Panc1 (cell line): ENCODE data around the gene ADAMTS9. TPM values are rescaled to one million over a fixed set of nuclear protein-coding genes. Genes with fewer than 3 reads are reported as not detected.
A peak's percentile ranks its signal among the peaks of the same experiment; 100 is the strongest.

Experiments
- ATAC-seq: fragments of 200-7000 bp; cut with Tn5 transposase; 2 replicates; pipeline ENCODE4 v1.9.1; 2020; ENCODE audit warnings: mild to moderate bottlenecking, moderate library complexity
- BruUV-seq: library from RNA; stranded (reverse); fragments of 400-500 nt; replicated peaks from 2 replicates; lab custom pipeline; 2021; lab: Mats Ljungman, UMichigan
- CTCF ChIA-PET: fragments of 300-600 bp; sonication (Branson Sonifier 250); formaldehyde crosslinking; loops from one replicate; lab custom pipeline; 2022; ENCODE audit warnings: antibody characterized with exemption; lab: Charles Lee
- POLR2A ChIA-PET: fragments of 300-600 bp; sonication (Branson Sonifier 250); formaldehyde crosslinking; loops from one replicate; lab custom pipeline; 2022; ENCODE audit warnings: antibody characterized with exemption; lab: Charles Lee
- DNase-seq: peaks from one replicate; pipeline ENCODE4 v3.0.0-alpha.2; 2010; ENCODE audit warnings: low read depth, low spot score
- H3K27ac ChIP-seq: 2 replicates; pipeline ENCODE4 v1.5.1; 2011; ENCODE audit warnings: mild to moderate bottlenecking, low read length, inconsistent platforms
- H3K27me3 ChIP-seq: fragments of 200-500 bp; sonication (Bioruptor generic); 2 replicates; pipeline ENCODE4 v1.6.0; 2014; ENCODE audit warnings: low read length, inconsistent platforms; ENCODE audit not compliant: control insufficient read depth, insufficient read depth
- H3K36me3 ChIP-seq: fragments of 200-500 bp; sonication (Bioruptor generic); 2 replicates; pipeline ENCODE4 v1.5.1; 2014; ENCODE audit warnings: inconsistent platforms, mild to moderate bottlenecking, low read length, moderate library complexity; ENCODE audit not compliant: control insufficient read depth, insufficient read depth
- H3K4me1 ChIP-seq: 2 replicates; pipeline ENCODE4 v1.5.1; 2011; ENCODE audit warnings: inconsistent platforms, mild to moderate bottlenecking, low read length, moderate library complexity; ENCODE audit not compliant: control insufficient read depth, insufficient read depth
- H3K4me3 ChIP-seq, 2 experiments: 2 replicates each; pipeline ENCODE4 v1.5.1; 2011 to 2012; ENCODE audit warnings: low read depth in 2 of 2, low read length in 2 of 2, mild to moderate bottlenecking in 2 of 2, inconsistent platforms in 1 of 2, moderate library complexity in 1 of 2
- H3K9me3 ChIP-seq: fragments of 200-500 bp; sonication (Bioruptor generic); 2 replicates; pipeline ENCODE4 v1.5.1; 2014; ENCODE audit warnings: low read depth, mild to moderate bottlenecking, inconsistent platforms, low read length, moderate library complexity; ENCODE audit not compliant: control insufficient read depth, insufficient read depth
- POLR2AphosphoS5 ChIP-seq: IDR thresholded peaks from 2 replicates; pipeline ENCODE4 v1.6.1; 2012; ENCODE audit warnings: mild to moderate bottlenecking, low read depth, low read length, moderate library complexity
- SIN3A ChIP-seq: IDR thresholded peaks from 2 replicates; pipeline ENCODE4 v1.6.1; 2012; ENCODE audit warnings: low read depth, mild to moderate bottlenecking, low read length, moderate library complexity, borderline replicate concordance; ENCODE audit not compliant: insufficient read depth
- TCF7L2 ChIP-seq: IDR thresholded peaks from 2 replicates; pipeline ENCODE4 v1.6.1; 2011; ENCODE audit warnings: mild to moderate bottlenecking, low read depth, low read length, inconsistent platforms
- in situ Hi-C: cut with HindIII; loops from 2 replicates; pipeline ENCODE4 v1.10.0; 2016; ENCODE audit warnings: low sequenced_read_pairs, low pct_unique_long_range_greater_than_20kb
- intact Hi-C: fragments of 100-400 bp; cut with micrococcal nuclease; formaldehyde crosslinking; loops from one replicate; pipeline ENCODE4 v1.10.0; 2022; ENCODE audit not compliant: unreplicated experiment
- total RNA-seq: library from RNA; stranded (reverse); gene quantifications from one replicate; pipeline ENCODE4 v1.2.1, GENCODE V29; 2021; ENCODE audit not compliant: unreplicated experiment
- TF ChIP-seq, protein P1 (sequence below), 2 experiments: IDR thresholded peaks; 2 replicates each; pipeline ENCODE4 v1.6.1; 2011 to 2012; ENCODE audit warnings: low read depth in 2 of 2, control low read depth in 1 of 2, low read length in 1 of 2, mild to moderate bottlenecking in 1 of 2, moderate library complexity in 1 of 2; ENCODE audit not compliant: insufficient read depth in 1 of 2
- TF ChIP-seq, protein P2 (sequence below): fragments of 450-650 bp; IDR thresholded peaks from 2 replicates; pipeline ENCODE4 v1.5.1; 2017; ENCODE audit warnings: mild to moderate bottlenecking

Gene ADAMTS9
- total RNA-seq, 1 experiment from 2014 or later = 0.05 TPM

- H3K27ac ChIP-seq = no peak overlapping the region
- TF ChIP-seq, protein P1, sequence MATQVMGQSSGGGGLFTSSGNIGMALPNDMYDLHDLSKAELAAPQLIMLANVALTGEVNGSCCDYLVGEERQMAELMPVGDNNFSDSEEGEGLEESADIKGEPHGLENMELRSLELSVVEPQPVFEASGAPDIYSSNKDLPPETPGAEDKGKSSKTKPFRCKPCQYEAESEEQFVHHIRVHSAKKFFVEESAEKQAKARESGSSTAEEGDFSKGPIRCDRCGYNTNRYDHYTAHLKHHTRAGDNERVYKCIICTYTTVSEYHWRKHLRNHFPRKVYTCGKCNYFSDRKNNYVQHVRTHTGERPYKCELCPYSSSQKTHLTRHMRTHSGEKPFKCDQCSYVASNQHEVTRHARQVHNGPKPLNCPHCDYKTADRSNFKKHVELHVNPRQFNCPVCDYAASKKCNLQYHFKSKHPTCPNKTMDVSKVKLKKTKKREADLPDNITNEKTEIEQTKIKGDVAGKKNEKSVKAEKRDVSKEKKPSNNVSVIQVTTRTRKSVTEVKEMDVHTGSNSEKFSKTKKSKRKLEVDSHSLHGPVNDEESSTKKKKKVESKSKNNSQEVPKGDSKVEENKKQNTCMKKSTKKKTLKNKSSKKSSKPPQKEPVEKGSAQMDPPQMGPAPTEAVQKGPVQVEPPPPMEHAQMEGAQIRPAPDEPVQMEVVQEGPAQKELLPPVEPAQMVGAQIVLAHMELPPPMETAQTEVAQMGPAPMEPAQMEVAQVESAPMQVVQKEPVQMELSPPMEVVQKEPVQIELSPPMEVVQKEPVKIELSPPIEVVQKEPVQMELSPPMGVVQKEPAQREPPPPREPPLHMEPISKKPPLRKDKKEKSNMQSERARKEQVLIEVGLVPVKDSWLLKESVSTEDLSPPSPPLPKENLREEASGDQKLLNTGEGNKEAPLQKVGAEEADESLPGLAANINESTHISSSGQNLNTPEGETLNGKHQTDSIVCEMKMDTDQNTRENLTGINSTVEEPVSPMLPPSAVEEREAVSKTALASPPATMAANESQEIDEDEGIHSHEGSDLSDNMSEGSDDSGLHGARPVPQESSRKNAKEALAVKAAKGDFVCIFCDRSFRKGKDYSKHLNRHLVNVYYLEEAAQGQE (IDR thresholded peaks at IDR 0.05; ENCODE audit: insufficient read depth in 1 of 2, low read depth in 2 of 2, low read length in 1 of 2) = no peak
- TF ChIP-seq, protein P2, sequence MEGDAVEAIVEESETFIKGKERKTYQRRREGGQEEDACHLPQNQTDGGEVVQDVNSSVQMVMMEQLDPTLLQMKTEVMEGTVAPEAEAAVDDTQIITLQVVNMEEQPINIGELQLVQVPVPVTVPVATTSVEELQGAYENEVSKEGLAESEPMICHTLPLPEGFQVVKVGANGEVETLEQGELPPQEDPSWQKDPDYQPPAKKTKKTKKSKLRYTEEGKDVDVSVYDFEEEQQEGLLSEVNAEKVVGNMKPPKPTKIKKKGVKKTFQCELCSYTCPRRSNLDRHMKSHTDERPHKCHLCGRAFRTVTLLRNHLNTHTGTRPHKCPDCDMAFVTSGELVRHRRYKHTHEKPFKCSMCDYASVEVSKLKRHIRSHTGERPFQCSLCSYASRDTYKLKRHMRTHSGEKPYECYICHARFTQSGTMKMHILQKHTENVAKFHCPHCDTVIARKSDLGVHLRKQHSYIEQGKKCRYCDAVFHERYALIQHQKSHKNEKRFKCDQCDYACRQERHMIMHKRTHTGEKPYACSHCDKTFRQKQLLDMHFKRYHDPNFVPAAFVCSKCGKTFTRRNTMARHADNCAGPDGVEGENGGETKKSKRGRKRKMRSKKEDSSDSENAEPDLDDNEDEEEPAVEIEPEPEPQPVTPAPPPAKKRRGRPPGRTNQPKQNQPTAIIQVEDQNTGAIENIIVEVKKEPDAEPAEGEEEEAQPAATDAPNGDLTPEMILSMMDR = no peak
- TF ChIP-seq POLR2AphosphoS5 (no peak), SIN3A (no peak), TCF7L2 (no peak)
- ChIA-PET POLR2A (no interaction called here), CTCF (no interaction called here)
- no peaks in the 10 kb centered on the region for H3K36me3 ChIP-seq
- H3K27me3 ChIP-seq = peaks cover 8% of the 10 kb centered on the region
- no peaks in the 10 kb centered on the region for H3K4me1 ChIP-seq
- no peak overlapping the region for H3K4me3 ChIP-seq
- no TSS peak for BruUV-seq
- in situ Hi-C loops = no loop called here
- no peak for DNase-seq
- intact Hi-C loops = no loop called here
- H3K9me3 ChIP-seq = no peaks in the 10 kb centered on the region
- no peak for ATAC-seq
These were observed 151.6 kb downstream of the ADAMTS9 start for GRCh38 chr3:64536166-64536565.

DNA sequence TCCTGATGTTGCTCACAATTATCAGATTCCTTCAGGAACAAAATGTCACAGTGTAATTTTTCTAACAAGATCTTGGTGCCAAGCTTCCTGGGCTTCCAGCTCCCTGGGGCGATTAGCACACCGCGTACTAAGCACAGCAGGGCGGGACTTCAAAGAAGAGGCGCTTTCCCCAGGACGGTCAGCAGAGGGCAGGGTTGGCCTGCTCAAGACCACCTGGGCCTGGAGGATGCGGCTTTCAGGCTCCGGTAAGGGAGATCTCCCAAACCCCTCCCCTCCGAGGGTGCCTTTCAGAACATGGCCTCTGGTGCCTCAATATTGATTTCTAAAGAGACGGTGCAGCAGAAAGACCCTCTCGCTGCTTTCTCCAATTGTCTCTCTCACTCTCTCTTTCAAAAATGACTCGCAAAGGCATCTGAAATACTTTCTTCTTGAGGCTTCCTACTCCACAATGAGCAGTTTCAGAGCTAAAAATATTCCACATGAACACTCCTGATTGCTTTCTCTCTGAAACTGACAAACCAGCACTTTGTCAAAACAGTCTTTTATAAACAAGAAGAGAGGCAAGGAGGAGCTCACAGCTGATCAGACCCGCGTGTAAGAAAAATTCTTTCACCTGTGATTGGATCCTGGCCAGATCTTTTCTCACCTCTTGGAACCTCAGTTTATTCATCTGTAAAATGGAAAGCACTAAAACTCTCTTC, 154.0 kb downstream of the ADAMTS9 start:
- peak; percentile 97 for ATAC-seq
- intact Hi-C loops (loop anchor here (5.0 kb wide), 2 partner anchors 904 to 1199 kb away; no protein-coding TSS in a partner anchor), in situ Hi-C loops (no loop called here)
- ChIA-PET POLR2A (no interaction called here), CTCF (interaction anchor here (0.7 kb wide), 1 partner anchor 322 kb away, joined by 3 read pairs; no protein-coding TSS in a partner anchor)
- Histone ChIP-seq H3K4me3 (no peak overlapping the region), H3K4me1 (no peaks in the 10 kb centered on the region), H3K27ac (no peak overlapping the region), H3K27me3 (peaks cover 8% of the 10 kb centered on the region), H3K9me3 (no peaks in the 10 kb centered on the region), H3K36me3 (no peaks in the 10 kb centered on the region)
- peak; percentile 38 for DNase-seq
- BruUV-seq = no TSS peak
- peak; percentile 99 for TF ChIP-seq TCF7L2
- TF ChIP-seq, protein P2 = peak; percentile 81
- TF ChIP-seq, protein P1 (IDR thresholded peaks at IDR 0.05; ENCODE audit: insufficient read depth in 1 of 2, low read depth in 2 of 2, low read length in 1 of 2) = no peak
